HG02938 (cell line): Measurements from ENCODE around the gene NLRC4.
"Not testable (repeated sequence)": the region's sequence is repeated elsewhere in the genome, so short reads cannot be mapped to it uniquely, and the experiment has no call there.

Source experiments
- ATAC-seq: cut with Tn5 transposase; IDR thresholded peaks from one replicate; pipeline ENCODE4 v1.9.1; 2021; ENCODE audit warnings: mild to moderate bottlenecking, moderate library complexity; ENCODE audit not compliant: unreplicated experiment

The NLRC4 gene, protein sequence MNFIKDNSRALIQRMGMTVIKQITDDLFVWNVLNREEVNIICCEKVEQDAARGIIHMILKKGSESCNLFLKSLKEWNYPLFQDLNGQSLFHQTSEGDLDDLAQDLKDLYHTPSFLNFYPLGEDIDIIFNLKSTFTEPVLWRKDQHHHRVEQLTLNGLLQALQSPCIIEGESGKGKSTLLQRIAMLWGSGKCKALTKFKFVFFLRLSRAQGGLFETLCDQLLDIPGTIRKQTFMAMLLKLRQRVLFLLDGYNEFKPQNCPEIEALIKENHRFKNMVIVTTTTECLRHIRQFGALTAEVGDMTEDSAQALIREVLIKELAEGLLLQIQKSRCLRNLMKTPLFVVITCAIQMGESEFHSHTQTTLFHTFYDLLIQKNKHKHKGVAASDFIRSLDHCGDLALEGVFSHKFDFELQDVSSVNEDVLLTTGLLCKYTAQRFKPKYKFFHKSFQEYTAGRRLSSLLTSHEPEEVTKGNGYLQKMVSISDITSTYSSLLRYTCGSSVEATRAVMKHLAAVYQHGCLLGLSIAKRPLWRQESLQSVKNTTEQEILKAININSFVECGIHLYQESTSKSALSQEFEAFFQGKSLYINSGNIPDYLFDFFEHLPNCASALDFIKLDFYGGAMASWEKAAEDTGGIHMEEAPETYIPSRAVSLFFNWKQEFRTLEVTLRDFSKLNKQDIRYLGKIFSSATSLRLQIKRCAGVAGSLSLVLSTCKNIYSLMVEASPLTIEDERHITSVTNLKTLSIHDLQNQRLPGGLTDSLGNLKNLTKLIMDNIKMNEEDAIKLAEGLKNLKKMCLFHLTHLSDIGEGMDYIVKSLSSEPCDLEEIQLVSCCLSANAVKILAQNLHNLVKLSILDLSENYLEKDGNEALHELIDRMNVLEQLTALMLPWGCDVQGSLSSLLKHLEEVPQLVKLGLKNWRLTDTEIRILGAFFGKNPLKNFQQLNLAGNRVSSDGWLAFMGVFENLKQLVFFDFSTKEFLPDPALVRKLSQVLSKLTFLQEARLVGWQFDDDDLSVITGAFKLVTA

DNA sequence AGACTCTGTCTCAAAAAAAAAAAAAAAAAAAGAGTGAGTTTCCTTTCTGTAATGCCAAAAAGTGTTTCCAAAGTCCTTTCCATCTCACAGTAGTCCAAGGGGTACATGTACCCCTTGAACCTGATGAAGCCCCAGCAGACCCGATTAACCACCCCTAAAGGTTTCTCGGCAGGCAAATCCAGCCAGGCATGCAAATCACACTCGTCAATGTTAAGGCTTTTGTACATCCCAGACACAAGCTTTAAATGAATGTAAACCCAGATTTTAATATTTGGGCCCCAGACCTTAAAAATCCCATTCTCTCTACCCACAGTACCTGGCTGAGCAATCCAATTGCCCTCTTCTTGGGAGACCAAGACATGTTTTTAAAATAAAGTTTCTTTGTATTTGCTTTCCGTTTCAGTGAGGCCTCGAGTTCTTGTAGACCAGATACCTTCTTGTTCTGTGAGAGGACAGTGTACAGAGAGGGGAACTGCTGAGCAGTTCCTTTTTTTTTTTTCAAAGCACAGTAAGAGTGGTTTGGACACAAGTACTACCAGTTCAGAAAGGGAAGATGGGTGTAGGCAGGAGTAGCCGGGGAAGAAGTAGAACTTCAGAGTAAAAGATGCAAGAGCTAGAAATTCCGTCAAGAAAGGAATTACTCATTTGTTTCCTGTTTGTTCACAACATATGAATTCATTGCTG, at the start of gene NLRC4:
NLRC4 (minus strand) TSS at position 465 of the 684 bp plus-strand sequence. CDS start 8,111 bp downstream, outside the sequence.
- peak; percentile 93 for ATAC-seq

DNA sequence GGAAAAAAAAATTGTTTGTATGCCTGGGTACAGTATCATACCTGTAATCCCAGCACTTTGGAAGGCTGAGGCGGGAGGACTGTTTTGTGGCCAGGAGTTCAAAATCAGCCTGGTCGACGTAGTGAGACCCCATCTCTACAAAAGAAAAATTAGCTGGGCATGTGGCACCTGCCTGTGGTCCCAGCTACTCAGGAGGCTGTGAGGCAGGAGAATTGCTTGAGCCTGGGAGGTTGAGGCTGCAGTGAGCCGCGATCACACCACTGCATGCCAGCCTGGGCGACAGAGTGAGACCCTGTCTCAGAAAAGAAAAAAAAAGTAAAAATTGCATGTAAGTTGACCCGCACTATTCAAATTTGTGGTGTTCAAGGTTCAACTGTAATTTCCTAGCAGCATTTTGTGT, 45.9 kb upstream of the NLRC4 start:
- no peak for ATAC-seq

DNA sequence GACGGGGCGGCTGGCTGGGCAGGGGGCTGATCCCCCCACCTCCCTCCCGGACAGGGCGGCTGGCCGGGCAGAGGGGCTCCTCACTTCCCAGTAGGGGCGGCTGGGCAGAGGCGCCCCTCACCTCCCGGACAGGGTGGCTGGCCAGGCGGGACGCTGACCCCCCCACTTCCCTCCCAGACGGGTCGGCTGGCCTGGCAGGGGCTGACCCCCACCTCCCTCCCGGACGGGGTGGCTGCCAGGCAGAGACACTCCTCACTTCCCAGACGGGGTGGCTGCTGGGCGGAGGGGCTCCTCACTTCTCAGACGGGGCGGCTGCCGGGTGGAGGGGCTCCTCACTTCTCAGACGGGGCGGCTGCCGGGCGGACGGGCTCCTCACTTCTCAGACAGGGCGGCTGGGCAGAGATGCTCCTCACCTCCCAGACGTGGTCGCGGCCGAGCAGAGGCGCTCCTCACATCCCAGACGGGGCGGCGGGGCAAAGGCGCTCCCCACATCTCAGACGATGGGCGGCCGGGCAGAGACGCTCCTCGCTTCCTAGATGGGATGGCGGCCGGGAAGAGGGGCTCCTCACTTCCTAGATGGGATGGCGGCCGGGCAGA, 29.4 kb upstream of the NLRC4 start:
- not testable (repeated sequence) for ATAC-seq

DNA sequence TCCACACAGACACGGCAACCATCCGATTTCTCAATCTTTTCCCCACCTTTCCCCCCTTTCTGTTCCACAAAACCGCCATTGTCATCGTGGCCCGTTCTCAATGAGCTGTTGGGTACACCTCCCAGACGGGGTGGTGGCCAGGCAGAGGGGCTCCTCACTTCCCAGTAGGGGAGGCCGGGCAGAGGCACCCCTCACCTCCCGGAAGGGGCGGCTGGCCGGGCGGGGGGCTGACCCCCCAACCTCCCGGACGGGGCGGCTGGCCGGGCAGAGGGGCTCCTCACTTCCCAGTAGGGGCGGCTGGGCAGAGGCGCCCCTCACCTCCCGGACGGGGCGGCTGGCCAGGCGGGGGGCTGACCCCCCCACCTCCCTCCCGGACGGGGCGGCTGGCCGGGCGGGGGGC, 28.8 kb upstream of the NLRC4 start:
- ATAC-seq = not testable (repeated sequence)

DNA sequence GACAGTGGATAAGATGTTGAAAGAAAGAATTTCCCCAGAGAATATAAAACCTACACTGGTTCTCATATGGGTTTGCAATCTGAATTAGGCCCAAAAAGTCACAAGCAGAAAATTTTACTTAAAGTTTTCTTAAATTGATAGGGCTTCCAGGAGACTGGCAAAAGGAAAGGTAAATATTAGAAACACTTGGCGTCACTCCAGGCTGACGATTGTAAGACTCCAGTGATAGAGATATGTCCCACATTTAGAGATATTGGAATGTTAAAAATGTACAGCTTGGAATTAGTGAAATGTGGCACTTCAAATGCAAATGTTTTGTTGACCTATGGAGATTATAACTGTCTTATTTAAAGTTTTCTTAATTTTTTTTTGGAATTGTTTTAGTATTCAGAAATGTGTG, 27.1 kb upstream of the NLRC4 start:
- ATAC-seq = no peak

DNA sequence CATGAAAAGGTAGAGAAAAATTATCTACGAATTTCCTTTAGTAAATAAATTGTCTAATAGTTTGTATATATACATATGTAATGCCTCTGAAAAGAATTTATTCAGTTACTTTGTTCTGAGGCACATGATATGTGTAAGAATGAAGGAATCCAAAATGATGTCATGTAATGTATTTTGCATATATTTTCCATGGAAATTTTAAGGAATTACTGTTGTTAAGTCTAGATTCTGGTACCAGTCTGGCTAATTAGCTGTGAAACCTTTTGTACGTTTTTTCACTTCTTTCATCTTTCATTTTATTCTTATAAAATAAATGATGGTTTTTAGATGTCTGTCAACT, 25.3 kb upstream of the NLRC4 start:
- no peak for ATAC-seq

DNA sequence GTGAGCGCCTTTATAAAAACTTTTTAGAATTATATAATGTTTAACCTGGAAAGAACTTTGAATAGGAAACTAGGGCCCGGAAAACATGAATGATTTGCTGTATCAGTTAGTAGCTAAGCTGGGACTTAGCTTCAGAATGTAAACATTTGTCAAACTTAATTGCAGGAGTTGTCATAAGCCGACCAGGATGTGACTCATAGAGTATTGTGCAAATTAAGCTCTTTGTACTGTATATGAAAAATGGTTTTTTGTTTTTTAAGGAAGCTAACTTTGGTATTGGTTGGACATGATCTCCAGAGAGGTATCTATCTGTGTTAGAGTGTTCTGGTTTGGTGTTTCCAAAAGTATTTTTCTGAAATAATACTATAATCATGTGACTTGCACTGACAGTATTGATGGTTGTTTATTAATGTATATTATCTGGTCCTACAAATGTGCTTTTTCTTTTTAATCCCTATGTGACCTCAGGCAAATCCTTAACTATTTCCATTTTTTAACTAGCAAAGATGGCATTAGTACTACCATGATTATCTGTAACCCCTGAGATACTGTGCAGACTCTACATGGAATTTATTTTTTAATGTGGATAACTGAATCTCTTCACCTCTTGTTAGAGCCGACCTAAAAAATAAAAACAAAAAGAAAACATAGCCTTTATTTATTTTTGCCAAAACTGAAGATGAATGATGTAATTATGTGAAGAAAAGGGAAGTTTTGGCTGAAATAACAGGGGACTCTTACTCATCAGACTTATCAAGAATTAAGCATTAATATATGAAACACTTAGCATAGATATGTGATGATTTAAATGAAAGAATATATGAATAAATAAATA, 24.7 kb upstream of the NLRC4 start:
- no peak for ATAC-seq

DNA sequence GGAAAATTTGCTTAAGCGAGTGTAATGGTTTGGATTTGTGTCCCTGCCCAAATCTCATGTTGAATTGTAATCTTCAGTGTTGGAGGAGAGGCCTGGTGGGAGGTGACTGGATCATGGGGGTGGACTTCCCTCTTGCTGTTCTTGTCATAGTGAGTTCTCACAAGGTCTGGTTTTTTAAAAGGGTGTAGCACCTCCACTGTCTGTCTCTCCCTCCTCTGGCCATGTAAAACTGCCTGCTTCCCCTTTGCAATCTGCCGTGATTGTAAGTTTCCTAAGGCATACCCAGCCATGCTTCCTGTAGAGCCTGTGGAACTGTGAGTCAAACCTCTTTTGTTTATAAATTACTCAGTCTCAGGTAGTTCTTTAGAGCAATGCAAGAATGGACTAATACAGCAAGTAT, 19.6 kb upstream of the NLRC4 start:
- no peak for ATAC-seq

DNA sequence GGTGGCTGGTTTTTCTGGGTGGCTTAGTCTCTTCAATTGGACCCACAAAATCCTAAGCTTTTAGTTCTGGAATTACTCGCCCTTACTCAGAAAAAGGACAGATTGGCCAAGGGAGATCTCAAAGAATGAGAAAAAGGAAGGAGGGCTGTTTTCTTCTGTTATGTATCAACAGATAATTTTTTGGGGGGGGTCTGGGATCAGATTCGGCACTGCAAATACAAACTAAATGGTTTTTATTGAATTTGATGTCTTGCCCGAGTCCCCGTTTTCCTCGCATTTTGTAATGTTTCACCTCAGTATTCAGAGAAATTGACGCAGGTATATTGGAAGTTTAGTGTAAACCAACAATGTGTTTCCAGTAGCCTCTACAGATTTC, 13.8 kb upstream of the NLRC4 start:
- no peak for ATAC-seq

DNA sequence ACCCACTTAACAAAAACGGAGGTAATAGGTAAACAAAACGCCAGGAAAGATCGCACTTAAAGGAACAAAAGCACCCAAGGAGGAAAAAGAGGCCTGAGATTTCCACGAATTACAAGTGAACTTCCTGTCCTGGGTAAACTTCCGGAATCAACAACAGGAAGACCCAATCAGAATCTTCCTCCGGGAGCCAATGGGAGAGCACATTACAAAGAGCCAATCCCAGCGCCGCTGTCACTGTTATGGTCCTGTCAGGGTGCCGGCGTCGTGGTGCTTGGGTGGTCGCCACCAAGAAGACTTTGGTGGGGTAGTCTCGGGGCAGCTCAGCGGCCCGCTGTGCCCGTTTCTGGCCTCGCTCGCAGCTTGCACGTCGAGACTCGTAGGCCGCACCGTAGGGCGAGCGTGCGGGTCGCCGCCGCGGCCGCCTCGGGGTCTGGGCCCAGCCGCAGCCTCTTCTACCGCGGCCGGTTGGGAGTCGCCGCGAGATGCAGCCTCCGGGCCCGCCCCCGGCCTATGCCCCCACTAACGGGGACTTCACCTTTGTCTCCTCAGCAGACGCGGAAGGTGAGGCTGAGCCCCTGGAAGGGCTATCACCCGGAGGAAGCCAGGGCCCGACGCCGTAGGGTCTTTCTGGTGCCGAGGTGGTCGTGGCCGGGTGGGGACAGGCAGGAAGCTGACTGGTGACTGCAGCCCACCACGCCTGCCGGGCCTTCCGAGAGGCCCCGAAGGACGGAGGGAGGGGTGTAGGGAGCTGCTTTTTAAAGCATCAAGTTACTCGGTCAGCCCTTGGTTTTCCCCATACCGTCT, 13.2 kb upstream of the NLRC4 start, which contains the start of gene YIPF4:
YIPF4 (plus strand) TSS at position 231 of the 804 bp plus-strand sequence; CDS start at position 483, 252 bp downstream.
- peak; percentile 98 for ATAC-seq

DNA sequence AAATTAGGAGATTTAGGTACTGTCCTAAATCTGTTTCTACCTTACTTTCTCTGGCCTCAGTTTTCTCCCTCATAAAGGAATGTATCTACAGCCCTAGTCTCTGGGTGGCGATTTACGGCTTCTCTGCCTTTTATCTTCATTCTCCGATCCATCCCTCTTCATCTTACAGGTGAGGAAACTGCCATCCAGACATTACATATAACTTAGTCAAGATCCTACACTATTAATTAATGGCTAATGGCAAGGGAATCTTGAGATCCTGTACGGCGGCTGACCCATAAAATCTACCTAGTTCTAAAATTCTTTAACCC, 12.6 kb upstream of the NLRC4 start:
- ATAC-seq = no peak

DNA sequence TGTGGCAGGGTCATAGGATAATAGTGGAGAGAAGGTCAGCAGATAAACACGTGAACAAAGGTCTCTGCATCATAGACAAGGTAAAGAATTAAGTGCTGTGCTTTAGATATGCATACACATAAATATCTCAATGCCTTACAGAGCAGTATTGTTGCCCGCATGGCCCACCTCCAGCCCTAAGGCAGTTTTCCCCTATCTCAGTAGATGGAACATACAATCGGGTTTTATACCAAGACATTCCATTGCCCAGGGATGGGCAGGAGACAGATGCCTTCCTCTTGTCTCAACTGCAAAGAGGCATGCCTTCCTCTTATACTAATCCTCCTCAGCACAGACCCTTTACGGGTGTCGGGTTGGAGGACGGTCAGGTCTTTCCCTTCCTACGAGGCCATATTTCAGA, 11.1 kb upstream of the NLRC4 start:
- not testable (repeated sequence) for ATAC-seq

DNA sequence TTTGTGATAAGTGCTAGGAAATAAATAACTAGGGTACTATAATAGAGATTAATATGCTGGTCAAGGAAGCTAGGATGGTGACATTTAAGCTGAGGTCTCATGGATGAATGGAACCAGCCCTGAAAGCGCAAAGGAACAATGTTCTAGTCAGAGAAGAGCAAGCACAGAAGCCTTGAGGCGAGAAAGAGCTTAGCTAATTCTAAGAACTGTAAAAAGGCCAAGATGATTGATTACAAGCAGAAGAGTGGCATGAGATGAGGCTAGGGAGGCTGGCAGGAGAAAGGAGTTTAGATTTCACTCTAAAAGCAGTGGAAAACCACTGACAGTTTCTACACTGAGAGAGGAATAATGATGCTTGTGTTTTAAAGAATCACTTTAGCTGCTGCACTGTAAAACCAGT, 9.6 kb upstream of the NLRC4 start:
- ATAC-seq = no peak

DNA sequence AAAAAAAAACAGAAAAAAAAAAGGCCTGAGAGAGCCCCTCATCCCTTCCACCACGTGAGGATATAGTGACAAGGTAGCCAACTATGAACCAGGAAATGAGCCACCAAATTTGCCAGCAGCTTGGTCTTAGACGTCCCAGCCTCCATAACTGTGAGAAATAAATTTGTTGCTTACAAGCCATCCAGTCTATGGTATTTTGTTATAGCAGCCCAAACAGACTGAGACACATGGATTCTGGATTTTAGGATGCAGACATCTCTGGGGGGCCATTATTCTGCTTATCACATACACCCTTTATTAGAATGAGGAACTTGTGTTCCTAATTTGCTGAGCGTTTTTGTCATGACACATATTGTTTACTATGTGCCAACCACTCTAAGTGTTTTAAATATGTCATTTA, 7.6 kb upstream of the NLRC4 start:
- ATAC-seq = no peak

DNA sequence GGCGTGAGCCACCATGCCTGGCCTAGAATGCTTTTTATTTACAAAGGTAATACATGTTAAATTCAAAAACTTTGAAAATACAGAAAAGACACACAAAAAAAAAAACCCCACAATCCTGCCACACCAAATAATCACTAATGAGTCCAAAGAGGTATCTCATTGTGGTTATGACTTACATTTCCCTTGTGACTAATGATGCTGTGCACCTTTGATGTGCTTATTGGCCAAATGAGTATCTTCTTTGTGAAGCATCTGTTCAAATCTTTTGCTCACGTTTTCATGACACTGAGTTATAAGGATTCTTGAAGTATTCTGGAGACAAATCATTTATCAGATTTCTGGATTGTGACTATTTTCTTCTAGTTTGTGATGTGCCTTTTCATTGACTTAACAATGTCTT, 6.4 kb upstream of the NLRC4 start:
- ATAC-seq = no peak

DNA sequence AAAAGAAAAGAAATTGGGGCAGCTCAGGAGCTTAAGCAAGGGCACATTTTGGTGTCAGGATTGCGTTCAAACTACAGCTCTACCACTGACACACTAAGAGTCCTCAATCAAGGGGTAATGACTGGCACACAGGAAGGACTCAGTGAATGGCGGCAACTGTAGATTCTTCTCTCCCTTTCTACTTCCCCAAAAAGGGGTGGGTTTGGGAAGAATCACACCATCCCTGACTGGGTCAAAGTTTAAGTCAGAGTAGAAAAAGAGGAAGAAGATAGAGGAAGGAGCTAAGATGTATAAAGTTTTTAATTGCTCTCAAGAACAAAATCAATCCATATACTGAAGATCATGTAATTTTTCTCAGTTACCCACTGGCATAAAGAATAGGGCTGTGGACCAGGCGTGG, 2.6 kb downstream of the NLRC4 start:
- no peak for ATAC-seq

DNA sequence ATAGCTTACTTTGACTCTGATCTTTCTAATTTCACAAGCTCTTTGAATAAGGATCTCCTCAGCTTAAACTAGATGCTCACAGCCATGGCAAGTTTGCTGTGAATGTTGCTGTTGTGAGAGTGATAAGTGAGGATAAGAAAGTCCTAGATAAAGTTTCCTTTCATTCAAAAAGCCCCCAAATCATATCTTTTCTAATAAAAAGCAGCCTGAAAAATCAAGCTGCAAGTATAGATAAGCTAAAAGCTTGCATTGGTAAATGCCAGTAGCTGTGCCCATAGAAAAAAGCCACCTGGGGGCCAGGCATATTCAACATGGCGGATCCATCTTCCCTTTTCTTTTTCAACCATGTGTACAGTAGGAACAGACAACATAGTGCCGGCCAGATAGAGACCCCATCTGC, 4.3 kb downstream of the NLRC4 start:
- no peak for ATAC-seq

DNA sequence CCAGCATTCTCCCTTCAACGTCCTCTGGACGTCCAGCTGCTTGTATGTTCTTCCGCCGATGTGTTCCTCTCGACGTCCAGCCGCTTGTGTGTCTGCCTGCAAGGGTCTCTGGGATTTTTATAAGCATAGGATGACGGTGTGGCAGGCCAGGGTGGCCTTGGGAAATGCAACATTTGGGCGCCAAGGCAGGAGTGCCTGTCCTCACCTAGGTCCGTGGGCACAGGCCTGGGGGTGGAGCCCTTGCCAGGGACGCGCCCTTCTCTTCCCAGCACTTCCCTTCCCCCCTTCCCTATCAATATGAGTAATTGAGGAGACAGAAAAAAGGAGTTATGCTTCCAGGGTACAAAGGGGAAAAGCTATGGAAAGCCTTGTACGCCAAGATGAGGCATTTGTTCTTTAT, 6.4 kb downstream of the NLRC4 start:
- no peak for ATAC-seq

DNA sequence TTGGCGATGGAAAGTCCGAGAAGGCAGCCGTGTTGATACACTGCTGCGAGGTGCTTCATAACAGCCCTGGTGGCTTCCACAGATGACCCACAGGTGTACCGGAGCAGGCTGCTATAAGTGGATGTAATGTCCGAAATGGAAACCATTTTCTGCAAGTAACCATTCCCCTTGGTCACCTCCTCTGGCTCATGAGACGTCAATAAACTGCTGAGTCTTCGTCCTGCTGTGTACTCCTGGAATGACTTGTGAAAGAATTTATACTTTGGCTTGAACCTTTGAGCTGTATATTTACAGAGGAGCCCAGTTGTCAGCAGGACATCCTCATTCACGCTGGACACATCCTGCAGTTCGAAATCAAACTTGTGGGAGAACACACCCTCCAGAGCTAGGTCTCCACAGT, 14.4 kb downstream of the NLRC4 start:
- no peak for ATAC-seq
